HepG2 (cell line): ENCODE data around the gene NGFR. TPM values are rescaled to one million over a fixed set of nuclear protein-coding genes. Genes with fewer than 3 reads are reported as not detected.

Experiments used
- ATAC-seq: fragments of 200-7000 bp; cut with Tn5 transposase; 3 replicates; pipeline ENCODE4 v1.9.1; 2020; ENCODE audit warnings: mild to moderate bottlenecking, moderate library complexity
- BruUV-seq: library from RNA; stranded (reverse); fragments of 400-500 nt; replicated peaks from 2 replicates; lab custom pipeline; 2021; lab: Mats Ljungman, UMichigan
- CTCF ChIA-PET: fragments of 300-600 bp; formaldehyde crosslinking; extraction: SDS; loops from one replicate; lab custom pipeline; 2021; ENCODE audit warnings: low total read pairs, inconsistent platforms, low intra/inter-chr PET ratio; lab: Yijun Ruan, JAX
- POLR2A ChIA-PET: fragments of 350-600 bp; sonication (Branson Sonifier 250); formaldehyde crosslinking; loops from one replicate; lab custom pipeline; 2020; ENCODE audit warnings: antibody characterized with exemption, inconsistent platforms; lab: Yijun Ruan, JAX
- DNase-seq: peaks from one replicate; pipeline ENCODE4 v3.0.0-alpha.2; 2015; ENCODE audit warnings: low spot score
- FAIRE-seq: peaks from 3 replicates; lab custom pipeline; 2011; peaks lifted over from hg19 to GRCh38; lab: Jason Lieb, UNC
- H2AFZ ChIP-seq: one replicate; pipeline ENCODE4 v1.6.1; 2011; ENCODE audit warnings: low read length, inconsistent platforms
- H3K27ac ChIP-seq: fragments of 300-600 bp; 3 replicates; pipeline ENCODE4 v1.8.0; 2011; ENCODE audit warnings: mixed run types, mild to moderate bottlenecking, mixed read lengths, low read length, inconsistent platforms; ENCODE audit not compliant: insufficient read depth; ENCODE audit errors: extremely low read length
- H3K27me3 ChIP-seq, 2 experiments: fragments of 200-600 bp in 1 of 2; 2 replicates in 1 of 2; 3 replicates in 1 of 2; pipeline versions ENCODE4 v1.6.0 to v1.8.0; 2011; ENCODE audit warnings: low read length in 2 of 2, mild to moderate bottlenecking in 2 of 2, moderate library complexity in 2 of 2, inconsistent platforms in 1 of 2; ENCODE audit not compliant: insufficient read depth in 2 of 2, control insufficient read depth in 1 of 2
- H3K36me3 ChIP-seq, 2 experiments: fragments of 200-600 bp in 1 of 2; replicated peaks in 1 of 2; 2 replicates in 1 of 2; 3 replicates in 1 of 2; pipeline versions ENCODE4 v1.5.1 to v1.8.0; 2011; ENCODE audit warnings: low read length in 2 of 2, inconsistent platforms in 1 of 2; ENCODE audit not compliant: insufficient read depth in 2 of 2, control insufficient read depth in 1 of 2
- H3K4me1 ChIP-seq: 2 replicates; pipeline ENCODE4 v1.5.1; 2012; ENCODE audit warnings: low read length, inconsistent platforms; ENCODE audit not compliant: insufficient read depth
- H3K4me2 ChIP-seq: 2 replicates; pipeline ENCODE4 v1.6.0; 2011; ENCODE audit warnings: low read depth, low read length, inconsistent platforms
- H3K4me3 ChIP-seq, 3 experiments: fragments of 200-600 bp in 1 of 3; sonication (generic), shearing (Covaris generic) in 1 of 3; replicated peaks in 1 of 3; 2 replicates each; pipeline ENCODE4 v1.5.1; 2011 to 2016; ENCODE audit warnings: low read length in 3 of 3, inconsistent platforms in 2 of 3, low read depth in 2 of 3, mild to moderate bottlenecking in 2 of 3, control low read depth in 1 of 3, mixed read lengths in 1 of 3; ENCODE audit not compliant: insufficient read depth in 1 of 3
- H3K79me2 ChIP-seq: one replicate; pipeline ENCODE4 v1.6.1; 2011; ENCODE audit warnings: low read length, inconsistent platforms; ENCODE audit not compliant: insufficient read depth
- H3K9ac ChIP-seq: 2 replicates; pipeline ENCODE4 v1.6.0; 2011; ENCODE audit warnings: mild to moderate bottlenecking, low read depth, low read length, inconsistent platforms; ENCODE audit not compliant: insufficient read depth
- H3K9me3 ChIP-seq: 2 replicates; pipeline ENCODE4 v1.5.1; 2012; ENCODE audit warnings: mild to moderate bottlenecking, low read length
- H4K20me1 ChIP-seq: 2 replicates; pipeline ENCODE4 v1.6.0; 2011; ENCODE audit warnings: inconsistent platforms, mild to moderate bottlenecking, low read length, moderate library complexity; ENCODE audit not compliant: insufficient read depth
- BCL3 ChIP-seq: sonication (generic); formaldehyde crosslinking; IDR thresholded peaks from 2 replicates; pipeline ENCODE4 v1.5.1; 2020; ENCODE audit warnings: mild to moderate bottlenecking, missing genetic modification reagents, moderate library complexity
- ESRRA ChIP-seq: sonication (generic); formaldehyde crosslinking; IDR thresholded peaks from 2 replicates; pipeline ENCODE4 v1.5.1; 2020; ENCODE audit warnings: mild to moderate bottlenecking, low read depth, missing genetic modification reagents
- GATA4 ChIP-seq: sonication (generic); IDR thresholded peaks from 2 replicates; pipeline ENCODE4 v1.6.1; 2016; ENCODE audit warnings: antibody characterized with exemption, low read depth, borderline replicate concordance
- IKZF4 ChIP-seq: sonication (generic); formaldehyde crosslinking; IDR thresholded peaks from 2 replicates; pipeline ENCODE4 v1.5.1; 2020; ENCODE audit warnings: borderline replicate concordance, mild to moderate bottlenecking, low read depth, missing genetic modification reagents; ENCODE audit errors: not compliant biosample characterization
- KLF12 ChIP-seq: sonication (generic); formaldehyde crosslinking; IDR thresholded peaks from 2 replicates; pipeline ENCODE4 v1.4.0; 2020; ENCODE audit warnings: missing genetic modification reagents, borderline replicate concordance
- NR2F6 ChIP-seq, 2 experiments: IDR thresholded peaks; 2 replicates each; pipeline ENCODE4 v1.6.1; 2016; ENCODE audit warnings: antibody characterized with exemption in 1 of 2, mild to moderate bottlenecking in 1 of 2
- PCBP1 ChIP-seq: fragments of 200-400 bp; formaldehyde crosslinking; IDR thresholded peaks from 2 replicates; pipeline ENCODE4 v1.6.1; 2017; ENCODE audit warnings: mild to moderate bottlenecking, low read depth, low read length, borderline replicate concordance
- RARA ChIP-seq: IDR thresholded peaks from 2 replicates; pipeline ENCODE4 v1.6.1; 2016; ENCODE audit warnings: missing genetic modification reagents, missing compliant biosample characterization
- SP4 ChIP-seq: sonication (generic); formaldehyde crosslinking; IDR thresholded peaks from 2 replicates; pipeline ENCODE4 v1.8.1; 2023; ENCODE audit warnings: mild to moderate bottlenecking, missing genetic modification reagents
- TARDBP ChIP-seq: sonication (generic); formaldehyde crosslinking; IDR thresholded peaks from 2 replicates; pipeline ENCODE4 v1.8.0; 2022; ENCODE audit warnings: mild to moderate bottlenecking, missing genetic modification reagents
- ZNF263 ChIP-seq: sonication (generic); formaldehyde crosslinking; IDR thresholded peaks from 2 replicates; pipeline ENCODE4 v1.4.0; 2020; ENCODE audit warnings: missing genetic modification reagents
- ZNF350 ChIP-seq: sonication (generic); formaldehyde crosslinking; IDR thresholded peaks from 2 replicates; pipeline ENCODE4 v1.4.0; 2020; ENCODE audit warnings: mild to moderate bottlenecking, low read depth, missing genetic modification reagents, borderline replicate concordance
- ZNF460 ChIP-seq: sonication (generic); formaldehyde crosslinking; IDR thresholded peaks from 2 replicates; pipeline ENCODE4 v1.5.1; 2020; ENCODE audit warnings: missing genetic modification reagents, mild to moderate bottlenecking, borderline replicate concordance
- ZSCAN25 ChIP-seq: sonication (generic); formaldehyde crosslinking; IDR thresholded peaks from 2 replicates; pipeline ENCODE4 v1.8.0; 2022; ENCODE audit warnings: mild to moderate bottlenecking, missing genetic modification reagents
- WGBS: methylation state at CpG from one replicate; pipeline ENCODE4 v1.1.6; 2017; ENCODE audit warnings: low lambda C conversion rate; 5-methylcytosine and 5-hydroxymethylcytosine counted together
- in situ Hi-C: cut with HindIII; loops from 2 replicates; pipeline ENCODE4 v1.10.0; 2017; ENCODE audit warnings: low pct_unique_long_range_greater_than_20kb; ENCODE audit not compliant: extremely low pct_ligation_motif_present
- intact Hi-C: fragments of 100-400 bp; cut with micrococcal nuclease; formaldehyde crosslinking; loops from one replicate; pipeline ENCODE4 v1.10.0; 2022; ENCODE audit not compliant: unreplicated experiment
- polyA plus RNA-seq, 8 experiments: library from polyadenylated mRNA; depleted of rRNA in 3 of 8; stranded (reverse) in 7 of 8; unstranded in 1 of 8; fragments of >200 nt; fragmentation: Illumina TruSeq in 4 of 8; extraction: Trizol in 4 of 8; gene quantifications; 2 replicates each; pipeline versions ENCODE4 v1.2.1 to v1.2.3, GENCODE V29; 2011 to 2016; ENCODE audit warnings: low read depth in 4 of 8, missing spikeins in 1 of 8, mixed read lengths in 1 of 8; ENCODE audit not compliant: insufficient read depth in 1 of 8
- total RNA-seq, 5 experiments: library from RNA; depleted of rRNA; stranded (reverse); fragments of >200 nt; fragmentation: Illumina TruSeq; extraction: Trizol; gene quantifications; 2 replicates each; pipeline ENCODE4 v1.2.3, GENCODE V29; 2016; ENCODE audit warnings: low read depth in 1 of 5
- TF ChIP-seq, protein P1 (sequence below): conservative IDR thresholded peaks from 2 replicates; pipeline ENCODE4 v1.6.1; 2018; ENCODE audit warnings: missing genetic modification reagents
- TF ChIP-seq, protein P2 (sequence below): IDR thresholded peaks from 2 replicates; pipeline ENCODE4 v1.6.1; 2016; ENCODE audit warnings: low read depth
- TF ChIP-seq, protein P3 (sequence below): sonication (generic); formaldehyde crosslinking; IDR thresholded peaks from 2 replicates; pipeline ENCODE4 v1.4.0; 2020; ENCODE audit warnings: mild to moderate bottlenecking, missing genetic modification reagents

The NGFR gene
- total and polyA plus RNA-seq, 2 of the 13 experiments (the other 11 are each of a cell fraction or from before 2014, with no cell fraction given), result 1.1 to 1.8 TPM

- TF ChIP-seq, protein P1, sequence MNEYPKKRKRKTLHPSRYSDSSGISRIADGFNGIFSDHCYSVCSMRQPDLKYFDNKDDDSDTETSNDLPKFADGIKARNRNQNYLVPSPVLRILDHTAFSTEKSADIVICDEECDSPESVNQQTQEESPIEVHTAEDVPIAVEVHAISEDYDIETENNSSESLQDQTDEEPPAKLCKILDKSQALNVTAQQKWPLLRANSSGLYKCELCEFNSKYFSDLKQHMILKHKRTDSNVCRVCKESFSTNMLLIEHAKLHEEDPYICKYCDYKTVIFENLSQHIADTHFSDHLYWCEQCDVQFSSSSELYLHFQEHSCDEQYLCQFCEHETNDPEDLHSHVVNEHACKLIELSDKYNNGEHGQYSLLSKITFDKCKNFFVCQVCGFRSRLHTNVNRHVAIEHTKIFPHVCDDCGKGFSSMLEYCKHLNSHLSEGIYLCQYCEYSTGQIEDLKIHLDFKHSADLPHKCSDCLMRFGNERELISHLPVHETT (CRISPR knock-in tag), result no peak
- TF ChIP-seq ZNF350 (CRISPR knock-in tag) (no peak), GATA4 (no peak)
These were observed 18.5 kb downstream of the NGFR start (continued) for GRCh38 chr17:49513641-49514040.

DNA sequence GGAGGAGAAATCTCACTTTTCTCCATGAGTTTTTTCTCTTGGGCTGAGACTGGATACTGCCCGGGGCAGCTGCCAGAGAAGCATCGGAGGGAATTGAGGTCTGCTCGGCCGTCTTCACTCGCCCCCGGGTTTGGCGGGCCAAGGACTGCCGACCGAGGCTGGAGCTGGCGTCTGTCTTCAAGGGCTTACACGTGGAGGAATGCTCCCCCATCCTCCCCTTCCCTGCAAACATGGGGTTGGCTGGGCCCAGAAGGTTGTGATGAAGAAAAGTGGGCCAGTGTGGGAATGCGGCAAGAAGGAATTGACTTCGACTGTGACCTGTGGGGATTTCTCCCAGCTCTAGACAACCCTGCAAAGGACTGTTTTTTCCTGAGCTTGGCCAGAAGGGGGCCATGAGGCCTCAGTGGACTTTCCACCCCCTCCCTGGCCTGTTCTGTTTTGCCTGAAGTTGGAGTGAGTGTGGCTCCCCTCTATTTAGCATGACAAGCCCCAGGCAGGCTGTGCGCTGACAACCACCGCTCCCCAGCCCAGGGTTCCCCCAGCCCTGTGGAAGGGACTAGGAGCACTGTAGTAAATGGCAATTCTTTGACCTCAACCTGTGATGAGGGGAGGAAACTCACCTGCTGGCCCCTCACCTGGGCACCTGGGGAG, 19.1 kb downstream of the NGFR start:
- POLR2A ChIA-PET, result interaction anchor here (1.0 to 2.2 kb wide), 5 partner anchors 9 to 250 kb away, joined by 3 to 12 read pairs (median 5); partner anchors contain the start of genes FAM117A, PHB1 and SLC35B1
- CTCF ChIA-PET, result no interaction called here
- H3K79me2 ChIP-seq, result no peaks in the 10 kb centered on the region
- in situ Hi-C loops (no loop called here), intact Hi-C loops (loop anchor here (2.0 kb wide), 2 partner anchors 35 to 43 kb away; no protein-coding TSS in a partner anchor)
- FAIRE-seq (peak; percentile 96), ATAC-seq (peak; percentile 75), DNase-seq (peak; percentile 67)
- H2AFZ ChIP-seq, result no peak overlapping the region
- no TSS peak for BruUV-seq
- H3K9me3 ChIP-seq, result no peaks in the 10 kb centered on the region
- no peaks in the 10 kb centered on the region for H4K20me1 ChIP-seq
- peaks cover 43% of the 10 kb centered on the region for H3K4me1 ChIP-seq
- no peak overlapping the region for H3K27ac ChIP-seq
- H3K4me2 ChIP-seq, result peak overlapping the region; percentile 84
- peak overlapping the region; percentile 29; the same call in 1 of the 2 replicates for H3K9ac ChIP-seq
- WGBS, result 59% methylated on average over 15 of the region's 15 CpGs
- no peaks in the 10 kb centered on the region for H3K36me3 ChIP-seq
- H3K4me3 ChIP-seq, result peak overlapping the region in 1 of 3 experiments; percentile 72; a peak in 1 of 6 replicates
- peaks cover 2 to 29% of the 10 kb centered on the region in 2 experiments; a peak in 4 of 5 replicates for H3K27me3 ChIP-seq
- TF ChIP-seq, protein P2, sequence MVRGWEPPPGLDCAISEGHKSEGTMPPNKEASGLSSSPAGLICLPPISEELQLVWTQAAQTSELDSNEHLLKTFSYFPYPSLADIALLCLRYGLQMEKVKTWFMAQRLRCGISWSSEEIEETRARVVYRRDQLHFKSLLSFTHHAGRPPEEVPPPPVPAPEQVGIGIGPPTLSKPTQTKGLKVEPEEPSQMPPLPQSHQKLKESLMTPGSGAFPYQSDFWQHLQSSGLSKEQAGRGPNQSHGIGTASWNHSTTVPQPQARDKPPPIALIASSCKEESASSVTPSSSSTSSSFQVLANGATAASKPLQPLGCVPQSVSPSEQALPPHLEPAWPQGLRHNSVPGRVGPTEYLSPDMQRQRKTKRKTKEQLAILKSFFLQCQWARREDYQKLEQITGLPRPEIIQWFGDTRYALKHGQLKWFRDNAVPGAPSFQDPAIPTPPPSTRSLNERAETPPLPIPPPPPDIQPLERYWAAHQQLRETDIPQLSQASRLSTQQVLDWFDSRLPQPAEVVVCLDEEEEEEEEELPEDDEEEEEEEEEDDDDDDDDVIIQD (CRISPR knock-in tag), result peak; percentile 41; the same call in 1 of the 2 replicates
- TF ChIP-seq KLF12 (CRISPR knock-in tag) (no peak), ESRRA (CRISPR knock-in tag) (no peak), BCL3 (peak; percentile 61; the same call in 1 of the 2 replicates), ZSCAN25 (0 out of 2 replicates have a peak, but pooled peaks have one; percentile 18), SP4 (CRISPR knock-in tag) (0 out of 2 replicates have a peak, but pooled peaks have one; percentile 20), TARDBP (no peak), PCBP1 (no peak), ZNF460 (CRISPR knock-in tag) (no peak), IKZF4 (CRISPR knock-in tag) (peak; percentile 85), RARA (0 out of 2 replicates have a peak, but pooled peaks have one; percentile 29), ZNF263 (CRISPR knock-in tag) (peak; percentile 39; the same call in 1 of the 2 replicates), NR2F6 (IDR thresholded peaks at IDR 0.05) (peak; percentile 32; the same call in 1 of the 2 replicates), NR2F6 (CRISPR knock-in tag; IDR thresholded peaks at IDR 0.05) (no peak)
- TF ChIP-seq, protein P3, sequence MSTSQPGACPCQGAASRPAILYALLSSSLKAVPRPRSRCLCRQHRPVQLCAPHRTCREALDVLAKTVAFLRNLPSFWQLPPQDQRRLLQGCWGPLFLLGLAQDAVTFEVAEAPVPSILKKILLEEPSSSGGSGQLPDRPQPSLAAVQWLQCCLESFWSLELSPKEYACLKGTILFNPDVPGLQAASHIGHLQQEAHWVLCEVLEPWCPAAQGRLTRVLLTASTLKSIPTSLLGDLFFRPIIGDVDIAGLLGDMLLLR (CRISPR knock-in tag), result 0 out of 2 replicates have a peak, but pooled peaks have one; percentile 59
